K562 (cell line): ENCODE measurements around the gene PRDM12. TPM values are rescaled to one million over a fixed set of nuclear protein-coding genes. Genes with fewer than 3 reads are reported as not detected.
A peak's percentile ranks its signal among the peaks of the same experiment; 100 is the strongest.

Experiments
- BACH1 ChIP-seq: fragments of 200-800 bp; sonication (Bioruptor generic); IDR thresholded peaks from 2 replicates; pipeline ENCODE4 v1.6.1; 2016; ENCODE audit warnings: missing genetic modification characterization, missing compliant biosample characterization
- BDP1 ChIP-seq: IDR thresholded peaks from 3 replicates; pipeline ENCODE4 v1.6.1; 2011; ENCODE audit not compliant: insufficient read length, insufficient read depth
- BRF1 ChIP-seq: IDR thresholded peaks from 3 replicates; pipeline ENCODE4 v1.6.1; 2011; ENCODE audit warnings: borderline replicate concordance, mild to moderate bottlenecking; ENCODE audit not compliant: insufficient read length; ENCODE audit errors: extremely low read depth
- CAMTA2 ChIP-seq: fragments of 250-450 bp; sonication (Bioruptor Pico); conservative IDR thresholded peaks from 2 replicates; pipeline ENCODE4 v1.5.1; 2022
- CCNT2 ChIP-seq: IDR thresholded peaks from 2 replicates; pipeline ENCODE4 v1.6.1; 2011; ENCODE audit warnings: borderline replicate concordance, low read depth, mild to moderate bottlenecking, moderate library complexity, mixed read lengths, low read length; ENCODE audit not compliant: insufficient read length; ENCODE audit errors: extremely low read depth
- COPS2 ChIP-seq: fragments of 450-650 bp; conservative IDR thresholded peaks from 2 replicates; pipeline ENCODE4 v1.6.1; 2016; ENCODE audit warnings: mild to moderate bottlenecking, moderate library complexity
- ELF4 ChIP-seq: fragments of 450-650 bp; formaldehyde crosslinking; IDR thresholded peaks from 2 replicates; pipeline ENCODE4 v1.4.0; 2022; ENCODE audit warnings: missing genetic modification characterization
- HMGN3 ChIP-seq: IDR thresholded peaks from 2 replicates; pipeline ENCODE4 v1.6.1; 2011; ENCODE audit warnings: borderline replicate concordance, low read depth, mild to moderate bottlenecking, mixed read lengths, low read length; ENCODE audit not compliant: insufficient read length; ENCODE audit errors: extremely low read depth
- KDM5B ChIP-seq: fragments of 200-600 bp; sonication (generic); IDR thresholded peaks from 2 replicates; pipeline ENCODE4 v1.6.1; 2012; ENCODE audit warnings: low read depth, mild to moderate bottlenecking, moderate library complexity, low read length, control low read depth, inconsistent platforms; ENCODE audit not compliant: insufficient replicate concordance
- NEUROD1 ChIP-seq: fragments of 150-350 bp; IDR thresholded peaks from 2 replicates; pipeline ENCODE4 v1.6.1; 2014; ENCODE audit warnings: borderline replicate concordance, low read length, low read depth; ENCODE audit not compliant: partially characterized antibody
- SIN3B ChIP-seq: fragments of 450-650 bp; IDR thresholded peaks from 2 replicates; pipeline ENCODE4 v1.6.1; 2017; ENCODE audit warnings: low read depth, mild to moderate bottlenecking, moderate library complexity
- TAF9B ChIP-seq: fragments of 450-650 bp; IDR thresholded peaks from 2 replicates; pipeline ENCODE4 v1.6.1; 2018; ENCODE audit warnings: mild to moderate bottlenecking; ENCODE audit not compliant: partially characterized antibody
- TCFL5 ChIP-seq: fragments of 250-450 bp; sonication (Bioruptor Pico); conservative IDR thresholded peaks from 2 replicates; pipeline ENCODE4 v1.6.1; 2021; ENCODE audit warnings: mild to moderate bottlenecking, moderate library complexity, matching md5 sums
- ZNF316 ChIP-seq: fragments of 450-650 bp; IDR thresholded peaks from 2 replicates; pipeline ENCODE4 v1.6.1; 2016
- ZNF324 ChIP-seq: fragments of 250-450 bp; sonication (Bioruptor Pico); IDR thresholded peaks from 2 replicates; pipeline ENCODE4 v1.4.0; 2020; ENCODE audit warnings: mild to moderate bottlenecking
- ZNF431 ChIP-seq: sonication (generic); formaldehyde crosslinking; IDR thresholded peaks from 2 replicates; pipeline ENCODE4 v1.8.0; 2022; ENCODE audit warnings: mild to moderate bottlenecking, missing genetic modification reagents
- ZNF561 ChIP-seq: fragments of 450-650 bp; formaldehyde crosslinking; conservative IDR thresholded peaks from 2 replicates; pipeline ENCODE4 v1.4.0; 2020; ENCODE audit warnings: mild to moderate bottlenecking, moderate library complexity
- polyA plus RNA-seq, 8 experiments: library from polyadenylated mRNA; depleted of rRNA in 4 of 8; stranded (reverse) in 5 of 8; unstranded in 3 of 8; fragments of >200 nt; fragmentation: Nextera tagmentation in 2 of 8; fragmentation: Illumina TruSeq in 1 of 8; extraction: Ambion mirVana in 2 of 8; extraction: Trizol in 1 of 8; gene quantifications; 2 replicates each; pipeline versions ENCODE4 v1.2.1 to v1.2.3, GENCODE V29; 2011 to 2014; ENCODE audit warnings: inconsistent platforms in 1 of 8, missing spikeins in 1 of 8
- total RNA-seq, 7 experiments: library from RNA; depleted of rRNA in 6 of 7; stranded (reverse); fragments of >200 nt in 6 of 7; fragmentation: Illumina TruSeq in 2 of 7; extraction: Trizol in 2 of 7; gene quantifications; 2 replicates each; pipeline versions ENCODE4 v1.2.1 to v1.2.3, GENCODE V29; 2011 to 2021; ENCODE audit warnings: low replicate concordance in 1 of 7
- TF ChIP-seq, protein P1 (sequence below): fragments of 250-450 bp; sonication (Bioruptor Pico); IDR thresholded peaks from 2 replicates; pipeline ENCODE4 v1.4.0; 2020
- TF ChIP-seq, protein P2 (sequence below): fragments of 450-650 bp; IDR thresholded peaks from 2 replicates; pipeline ENCODE4 v1.6.1; 2016; ENCODE audit warnings: borderline replicate concordance
- TF ChIP-seq, protein P3 (sequence below): fragments of 250-450 bp; sonication (Bioruptor Pico); IDR thresholded peaks from 2 replicates; pipeline ENCODE4 v1.8.0; 2022; ENCODE audit warnings: inconsistent platforms, mild to moderate bottlenecking, moderate library complexity, borderline replicate concordance

Gene PRDM12
- total and polyA plus RNA-seq, 9 of the 15 experiments (the other 6 are each of a cell fraction or from before 2014, with no cell fraction given) = 0.04 to 0.22 (median 0.07) TPM; not detected in 3

DNA sequence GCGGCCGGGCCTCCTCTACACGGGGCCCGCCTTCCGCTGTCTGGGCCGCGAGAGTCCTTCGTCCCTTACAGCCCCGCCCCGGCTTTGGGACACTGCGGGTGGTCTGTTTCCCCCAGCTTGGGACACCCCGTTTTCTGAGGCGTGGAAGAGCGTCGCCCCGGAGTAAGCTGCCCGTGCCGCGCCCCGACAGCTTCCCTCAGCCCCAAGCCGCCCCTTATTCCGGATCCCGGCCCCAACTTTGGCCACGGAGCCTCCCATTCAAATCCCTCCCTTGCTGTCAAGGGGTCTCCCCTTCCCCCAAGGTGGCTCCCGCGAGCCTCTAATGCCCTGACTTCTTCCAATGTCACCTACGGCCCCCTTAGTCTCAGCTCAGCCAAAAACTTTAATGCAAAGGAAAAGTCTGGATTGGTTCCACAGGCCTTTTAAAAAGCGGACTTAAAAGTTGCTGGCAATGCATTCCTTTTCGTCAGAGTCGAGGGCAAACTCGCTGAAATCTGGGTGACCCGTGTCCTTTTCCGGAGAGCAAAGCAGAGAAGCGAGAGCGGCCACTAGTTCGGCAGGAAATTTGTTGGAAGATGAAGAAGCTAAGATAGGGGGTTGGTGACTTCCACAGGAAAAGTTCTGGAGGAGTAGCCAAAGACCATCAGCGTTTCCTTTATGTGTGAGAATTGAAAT lies 49.0 kb downstream of the PRDM12 start (continued):
- TF ChIP-seq, protein P1, sequence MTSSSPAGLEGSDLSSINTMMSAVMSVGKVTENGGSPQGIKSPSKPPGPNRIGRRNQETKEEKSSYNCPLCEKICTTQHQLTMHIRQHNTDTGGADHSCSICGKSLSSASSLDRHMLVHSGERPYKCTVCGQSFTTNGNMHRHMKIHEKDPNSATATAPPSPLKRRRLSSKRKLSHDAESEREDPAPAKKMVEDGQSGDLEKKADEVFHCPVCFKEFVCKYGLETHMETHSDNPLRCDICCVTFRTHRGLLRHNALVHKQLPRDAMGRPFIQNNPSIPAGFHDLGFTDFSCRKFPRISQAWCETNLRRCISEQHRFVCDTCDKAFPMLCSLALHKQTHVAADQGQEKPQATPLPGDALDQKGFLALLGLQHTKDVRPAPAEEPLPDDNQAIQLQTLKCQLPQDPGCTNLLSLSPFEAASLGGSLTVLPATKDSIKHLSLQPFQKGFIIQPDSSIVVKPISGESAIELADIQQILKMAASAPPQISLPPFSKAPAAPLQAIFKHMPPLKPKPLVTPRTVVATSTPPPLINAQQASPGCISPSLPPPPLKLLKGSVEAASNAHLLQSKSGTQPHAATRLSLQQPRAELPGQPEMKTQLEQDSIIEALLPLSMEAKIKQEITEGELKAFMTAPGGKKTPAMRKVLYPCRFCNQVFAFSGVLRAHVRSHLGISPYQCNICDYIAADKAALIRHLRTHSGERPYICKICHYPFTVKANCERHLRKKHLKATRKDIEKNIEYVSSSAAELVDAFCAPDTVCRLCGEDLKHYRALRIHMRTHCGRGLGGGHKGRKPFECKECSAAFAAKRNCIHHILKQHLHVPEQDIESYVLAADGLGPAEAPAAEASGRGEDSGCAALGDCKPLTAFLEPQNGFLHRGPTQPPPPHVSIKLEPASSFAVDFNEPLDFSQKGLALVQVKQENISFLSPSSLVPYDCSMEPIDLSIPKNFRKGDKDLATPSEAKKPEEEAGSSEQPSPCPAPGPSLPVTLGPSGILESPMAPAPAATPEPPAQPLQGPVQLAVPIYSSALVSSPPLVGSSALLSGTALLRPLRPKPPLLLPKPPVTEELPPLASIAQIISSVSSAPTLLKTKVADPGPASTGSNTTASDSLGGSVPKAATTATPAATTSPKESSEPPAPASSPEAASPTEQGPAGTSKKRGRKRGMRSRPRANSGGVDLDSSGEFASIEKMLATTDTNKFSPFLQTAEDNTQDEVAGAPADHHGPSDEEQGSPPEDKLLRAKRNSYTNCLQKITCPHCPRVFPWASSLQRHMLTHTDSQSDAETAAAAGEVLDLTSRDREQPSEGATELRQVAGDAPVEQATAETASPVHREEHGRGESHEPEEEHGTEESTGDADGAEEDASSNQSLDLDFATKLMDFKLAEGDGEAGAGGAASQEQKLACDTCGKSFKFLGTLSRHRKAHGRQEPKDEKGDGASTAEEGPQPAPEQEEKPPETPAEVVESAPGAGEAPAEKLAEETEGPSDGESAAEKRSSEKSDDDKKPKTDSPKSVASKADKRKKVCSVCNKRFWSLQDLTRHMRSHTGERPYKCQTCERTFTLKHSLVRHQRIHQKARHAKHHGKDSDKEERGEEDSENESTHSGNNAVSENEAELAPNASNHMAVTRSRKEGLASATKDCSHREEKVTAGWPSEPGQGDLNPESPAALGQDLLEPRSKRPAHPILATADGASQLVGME = no peak
- TF ChIP-seq TCFL5 (no peak), KDM5B (peak; percentile 3), TAF9B (no peak), ZNF316 (peak; percentile 47; the same call in 1 of the 2 replicates), SIN3B (no peak), CAMTA2 (CRISPR knock-in tag) (no peak), BACH1 (tag) (no peak), NEUROD1 (no peak), BRF1 (no peak), BDP1 (no peak), ZNF561 (CRISPR knock-in tag) (no peak), COPS2 (no peak), CCNT2 (no peak), ELF4 (CRISPR knock-in tag) (no peak), ZNF431 (CRISPR knock-in tag) (no peak), ZNF324 (CRISPR knock-in tag) (no peak), HMGN3 (no peak)
- TF ChIP-seq, protein P2, sequence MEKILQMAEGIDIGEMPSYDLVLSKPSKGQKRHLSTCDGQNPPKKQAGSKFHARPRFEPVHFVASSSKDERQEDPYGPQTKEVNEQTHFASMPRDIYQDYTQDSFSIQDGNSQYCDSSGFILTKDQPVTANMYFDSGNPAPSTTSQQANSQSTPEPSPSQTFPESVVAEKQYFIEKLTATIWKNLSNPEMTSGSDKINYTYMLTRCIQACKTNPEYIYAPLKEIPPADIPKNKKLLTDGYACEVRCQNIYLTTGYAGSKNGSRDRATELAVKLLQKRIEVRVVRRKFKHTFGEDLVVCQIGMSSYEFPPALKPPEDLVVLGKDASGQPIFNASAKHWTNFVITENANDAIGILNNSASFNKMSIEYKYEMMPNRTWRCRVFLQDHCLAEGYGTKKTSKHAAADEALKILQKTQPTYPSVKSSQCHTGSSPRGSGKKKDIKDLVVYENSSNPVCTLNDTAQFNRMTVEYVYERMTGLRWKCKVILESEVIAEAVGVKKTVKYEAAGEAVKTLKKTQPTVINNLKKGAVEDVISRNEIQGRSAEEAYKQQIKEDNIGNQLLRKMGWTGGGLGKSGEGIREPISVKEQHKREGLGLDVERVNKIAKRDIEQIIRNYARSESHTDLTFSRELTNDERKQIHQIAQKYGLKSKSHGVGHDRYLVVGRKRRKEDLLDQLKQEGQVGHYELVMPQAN = no peak
- TF ChIP-seq, protein P3, sequence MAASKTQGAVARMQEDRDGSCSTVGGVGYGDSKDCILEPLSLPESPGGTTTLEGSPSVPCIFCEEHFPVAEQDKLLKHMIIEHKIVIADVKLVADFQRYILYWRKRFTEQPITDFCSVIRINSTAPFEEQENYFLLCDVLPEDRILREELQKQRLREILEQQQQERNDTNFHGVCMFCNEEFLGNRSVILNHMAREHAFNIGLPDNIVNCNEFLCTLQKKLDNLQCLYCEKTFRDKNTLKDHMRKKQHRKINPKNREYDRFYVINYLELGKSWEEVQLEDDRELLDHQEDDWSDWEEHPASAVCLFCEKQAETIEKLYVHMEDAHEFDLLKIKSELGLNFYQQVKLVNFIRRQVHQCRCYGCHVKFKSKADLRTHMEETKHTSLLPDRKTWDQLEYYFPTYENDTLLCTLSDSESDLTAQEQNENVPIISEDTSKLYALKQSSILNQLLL (CRISPR knock-in tag) = no peak
